A549 treated with ZK216348 at 1 μM for 4 hours (cell line): ENCODE results near the gene SRRM3. TPM values are rescaled to one million over a fixed set of nuclear protein-coding genes. Genes with fewer than 3 reads are reported as not detected.

Experiments
- total RNA-seq: library from RNA; stranded (reverse); fragments of 200-300 nt; extraction: Qiagen RNA extraction; gene quantifications from 5 replicates; pipeline ENCODE4 v1.2.3, GENCODE V29; 2022; ENCODE audit warnings: low read depth

The SRRM3 gene, protein sequence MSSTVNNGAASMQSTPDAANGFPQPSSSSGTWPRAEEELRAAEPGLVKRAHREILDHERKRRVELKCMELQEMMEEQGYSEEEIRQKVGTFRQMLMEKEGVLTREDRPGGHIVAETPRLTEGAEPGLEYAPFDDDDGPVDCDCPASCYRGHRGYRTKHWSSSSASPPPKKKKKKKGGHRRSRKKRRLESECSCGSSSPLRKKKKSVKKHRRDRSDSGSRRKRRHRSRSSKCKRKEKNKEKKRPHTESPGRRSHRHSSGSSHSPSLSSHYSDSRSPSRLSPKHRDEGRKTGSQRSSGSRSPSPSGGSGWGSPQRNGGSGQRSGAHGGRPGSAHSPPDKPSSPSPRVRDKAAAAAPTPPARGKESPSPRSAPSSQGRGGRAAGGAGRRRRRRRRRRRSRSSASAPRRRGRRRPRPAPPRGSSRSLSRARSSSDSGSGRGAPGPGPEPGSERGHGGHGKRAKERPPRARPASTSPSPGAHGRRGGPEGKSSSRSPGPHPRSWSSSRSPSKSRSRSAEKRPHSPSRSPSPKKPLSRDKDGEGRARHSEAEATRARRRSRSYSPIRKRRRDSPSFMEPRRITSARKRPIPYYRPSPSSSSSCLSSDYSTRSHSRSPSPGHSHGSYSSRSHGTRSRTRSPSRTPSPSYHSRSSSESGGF
- 5.8 to 11.6 TPM (median 10.0 TPM) in 5 replicates for total RNA-seq

DNA sequence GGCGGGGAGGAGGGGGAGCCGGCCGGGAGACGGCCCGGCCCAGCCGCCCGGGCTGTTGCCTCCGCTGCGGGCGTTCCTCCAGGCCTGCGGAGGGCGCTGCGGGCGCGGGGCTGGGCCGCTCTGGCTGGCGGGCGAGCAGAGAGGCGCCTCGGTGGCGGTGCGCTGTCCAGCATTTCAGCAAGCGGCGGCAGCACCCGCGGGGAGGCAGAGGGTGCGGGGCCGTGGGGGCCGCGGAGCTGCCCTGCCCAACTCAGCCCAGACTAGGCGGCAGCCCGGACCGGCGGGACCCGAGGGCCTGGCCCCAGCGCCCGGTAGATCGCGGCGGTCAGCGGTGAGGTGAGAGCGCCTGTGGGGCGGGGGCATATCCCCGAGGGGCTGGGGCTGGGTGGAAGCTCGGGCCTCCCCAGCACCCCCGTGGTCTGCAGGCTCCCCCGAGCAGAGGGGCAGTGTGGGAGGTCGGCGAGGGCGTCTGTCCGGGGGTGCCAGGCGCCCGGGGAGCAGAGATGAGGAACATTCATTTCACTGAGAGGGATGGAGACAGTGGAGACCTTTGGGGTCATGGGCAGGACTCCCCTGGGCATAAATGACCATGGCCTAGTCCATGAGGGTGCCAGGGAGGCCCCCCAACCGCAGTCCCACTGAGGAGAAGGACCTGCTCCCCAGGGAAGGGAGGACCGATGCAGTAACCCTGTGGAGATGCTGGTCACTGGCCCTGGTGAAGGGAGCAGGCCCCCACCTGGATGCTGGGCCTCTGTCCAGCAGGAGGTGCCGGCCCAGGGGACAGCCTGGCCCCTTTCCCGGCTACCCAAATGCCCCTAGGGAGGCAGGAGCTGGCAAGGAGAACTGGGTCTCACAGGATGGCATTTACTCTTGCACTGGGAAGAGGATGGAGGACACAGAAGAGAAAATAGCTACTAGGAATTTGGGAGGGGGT lies at the start of gene SRRM3:
Gene SRRM3, plus strand, starts transcription at position 165 of the 934 bp plus-strand sequence. CDS start 33,171 bp downstream, outside the sequence.

DNA sequence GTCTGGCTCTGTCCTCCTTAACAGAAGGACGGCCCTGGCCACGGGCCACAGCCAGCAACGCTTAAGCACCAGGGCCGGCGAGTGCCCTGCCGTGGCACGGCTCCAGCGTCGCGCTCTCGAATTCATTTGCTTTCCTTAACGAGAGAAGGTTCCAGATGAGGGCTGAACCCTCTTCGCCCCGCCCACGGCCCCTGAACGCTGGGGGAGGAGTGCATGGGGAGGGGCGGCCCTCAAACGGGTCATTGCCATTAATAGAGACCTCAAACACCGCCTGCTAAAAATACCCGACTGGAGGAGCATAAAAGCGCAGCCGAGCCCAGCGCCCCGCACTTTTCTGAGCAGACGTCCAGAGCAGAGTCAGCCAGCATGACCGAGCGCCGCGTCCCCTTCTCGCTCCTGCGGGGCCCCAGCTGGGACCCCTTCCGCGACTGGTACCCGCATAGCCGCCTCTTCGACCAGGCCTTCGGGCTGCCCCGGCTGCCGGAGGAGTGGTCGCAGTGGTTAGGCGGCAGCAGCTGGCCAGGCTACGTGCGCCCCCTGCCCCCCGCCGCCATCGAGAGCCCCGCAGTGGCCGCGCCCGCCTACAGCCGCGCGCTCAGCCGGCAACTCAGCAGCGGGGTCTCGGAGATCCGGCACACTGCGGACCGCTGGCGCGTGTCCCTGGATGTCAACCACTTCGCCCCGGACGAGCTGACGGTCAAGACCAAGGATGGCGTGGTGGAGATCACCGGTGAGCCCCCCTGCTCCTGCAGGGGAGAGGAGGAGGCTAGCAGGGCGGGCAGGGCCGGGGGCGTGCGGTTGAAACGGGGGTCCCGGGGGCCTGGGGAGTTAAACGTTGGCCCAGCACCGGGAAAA lies 100.9 kb downstream of the SRRM3 start, which contains the start of gene HSPB1:
Gene HSPB1, plus strand, starts transcription at position 327 of the 855 bp plus-strand sequence. Its CDS starts 40 bp downstream, at position 367.

Other genes with a start within 250 kb of the SRRM3 start
- gene TMEM120A, start 207.3 kb upstream of the SRRM3 start, total RNA-seq = 34.8 to 47.6 TPM (median 44.6 TPM) in 5 replicates
- 37.3 to 50.3 TPM (median 44.8 TPM) in 5 replicates for gene STYXL1, start 153.9 kb upstream of the SRRM3 start, total RNA-seq
- gene MDH2, start 153.8 kb upstream of the SRRM3 start, total RNA-seq = 339 to 400 TPM (median 372 TPM) in 5 replicates
- gene HSPB1, start 100.8 kb downstream of the SRRM3 start, total RNA-seq = 686 to 1,427 TPM (median 1,208 TPM) in 5 replicates
- 170 to 261 TPM (median 253 TPM) in 5 replicates for gene YWHAG, start 157.1 kb downstream of the SRRM3 start, total RNA-seq
- 0.92 to 2.2 TPM (median 1.0 TPM) in 5 replicates for gene SSC4D, start 207.8 kb downstream of the SRRM3 start, total RNA-seq
- gene ZP3, start 223.1 kb downstream of the SRRM3 start, total RNA-seq = 13.1 to 23.3 TPM (median 18.2 TPM) in 5 replicates